GM18867 (cell line): ENCODE data around the gene POM121C.
"Not testable (repeated sequence)": the region's sequence is repeated elsewhere in the genome, so short reads cannot be mapped to it uniquely, and the experiment has no call there.

ENCODE experiments used
- ATAC-seq: cut with Tn5 transposase; IDR thresholded peaks from one replicate; pipeline ENCODE4 v1.9.1; 2021; ENCODE audit warnings: mild to moderate bottlenecking, moderate library complexity; ENCODE audit not compliant: unreplicated experiment

The POM121C gene

DNA sequence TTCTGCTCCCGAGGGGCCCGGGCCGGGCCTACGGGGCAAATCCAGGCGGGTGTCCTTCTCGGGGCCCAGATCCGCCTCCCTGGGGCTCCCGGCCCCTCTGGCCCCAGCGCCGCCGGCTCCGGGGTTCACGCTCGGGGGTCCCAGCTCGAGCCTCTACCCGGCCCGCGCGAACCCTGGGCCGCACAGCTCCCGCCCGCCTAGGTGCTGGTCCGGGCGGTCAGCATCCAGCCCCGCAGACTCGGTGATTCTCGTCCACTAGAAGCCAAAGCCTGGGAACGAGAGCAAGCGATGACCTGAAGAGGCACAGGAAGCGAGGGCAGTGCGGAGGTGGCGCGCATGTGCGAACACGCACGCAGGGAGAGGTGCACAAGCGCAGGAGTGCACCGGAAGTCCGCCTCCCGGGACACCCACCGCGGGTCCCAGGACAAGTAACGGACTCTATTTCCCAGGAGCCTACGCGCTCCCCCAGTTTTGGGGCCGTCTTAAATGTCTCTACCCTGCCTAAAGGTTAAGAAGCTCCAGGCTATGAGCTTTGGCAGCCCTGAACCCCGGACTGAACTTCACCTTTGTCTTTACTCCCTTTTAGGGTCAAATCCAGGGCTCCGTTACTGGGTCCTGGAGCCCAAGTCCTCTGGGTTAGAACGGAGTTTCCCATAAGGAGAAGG is at the start of gene POM121C:
Gene POM121C, minus strand, starts transcription at position 321 of the 665 bp plus-strand sequence. CDS start 44,803 bp downstream, outside the sequence.
- peak; percentile 96 for ATAC-seq

GRCh38 chr7:75534727-75535307 is 48.7 kb upstream of the POM121C start:
- peak; percentile 77 for ATAC-seq

DNA sequence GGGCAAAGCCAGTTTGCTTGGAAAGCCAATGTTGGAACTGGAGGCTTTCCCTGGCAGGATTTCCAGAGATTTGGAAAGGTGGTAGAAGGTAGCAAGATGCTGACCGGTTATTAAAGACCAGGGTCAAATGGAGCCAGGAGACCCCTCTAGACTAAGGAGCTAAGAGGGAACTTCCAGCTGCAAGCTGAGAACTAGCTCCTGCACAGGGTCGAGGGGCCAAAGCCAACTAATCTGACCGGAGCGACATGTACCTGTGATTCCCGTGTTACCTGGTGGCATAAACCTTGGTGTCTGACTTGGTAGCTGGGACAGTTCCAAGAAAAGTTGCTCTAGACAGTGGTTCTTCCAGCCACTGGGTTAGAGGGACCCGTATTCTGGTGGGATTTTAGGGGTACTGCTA is 47.8 kb upstream of the POM121C start:
- no peak for ATAC-seq

- ATAC-seq = no peak
Observed at GRCh38 chr7:75532639-75533038, 46.5 kb upstream of the POM121C start.

GRCh38 chr7:75531359-75531821 is 45.3 kb upstream of the POM121C start:
- no peak for ATAC-seq

DNA sequence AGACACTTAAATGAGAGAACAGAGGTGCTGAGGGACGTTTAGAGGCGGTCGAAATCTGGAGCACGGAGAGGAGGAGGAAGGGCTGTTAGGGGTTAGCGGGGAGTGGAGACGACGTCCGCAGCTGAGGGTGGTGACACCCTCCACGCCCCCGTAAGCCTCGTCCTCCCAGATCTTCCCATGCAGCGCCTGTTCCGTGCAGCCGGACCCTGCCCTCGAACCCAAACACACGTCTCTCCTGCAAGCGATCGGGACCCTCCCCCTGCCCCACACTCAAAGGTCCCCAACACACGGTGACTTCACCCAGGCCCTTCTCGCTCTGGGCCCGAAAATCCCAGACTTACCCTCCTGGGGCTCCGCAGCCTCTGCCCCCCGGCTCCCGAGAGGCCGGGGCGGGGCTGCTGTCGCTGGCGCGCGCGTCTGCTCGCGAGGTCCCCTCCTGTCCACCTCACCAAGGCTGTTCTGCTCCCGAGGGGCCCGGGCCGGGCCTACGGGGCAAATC is 41.2 kb upstream of the POM121C start:
- ATAC-seq = not testable (repeated sequence)

DNA sequence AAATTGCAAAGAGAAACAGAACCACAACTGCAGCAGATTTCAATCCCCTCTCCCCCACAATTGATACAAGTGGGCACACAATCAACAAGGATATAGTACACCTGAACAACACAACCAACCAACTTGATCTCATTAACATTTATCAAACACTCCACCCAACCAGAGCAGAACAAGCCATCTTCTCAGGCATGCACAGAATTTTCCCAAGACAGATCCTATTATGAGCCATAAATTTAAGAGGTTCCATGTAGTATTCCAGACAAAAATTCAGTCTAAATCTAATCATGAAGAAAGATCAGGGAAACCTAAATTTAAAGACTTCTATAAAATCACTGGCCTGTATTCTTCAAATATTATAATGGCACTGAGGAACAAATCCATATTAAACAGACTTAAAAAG is 35.6 kb upstream of the POM121C start:
- ATAC-seq = not testable (repeated sequence)

DNA sequence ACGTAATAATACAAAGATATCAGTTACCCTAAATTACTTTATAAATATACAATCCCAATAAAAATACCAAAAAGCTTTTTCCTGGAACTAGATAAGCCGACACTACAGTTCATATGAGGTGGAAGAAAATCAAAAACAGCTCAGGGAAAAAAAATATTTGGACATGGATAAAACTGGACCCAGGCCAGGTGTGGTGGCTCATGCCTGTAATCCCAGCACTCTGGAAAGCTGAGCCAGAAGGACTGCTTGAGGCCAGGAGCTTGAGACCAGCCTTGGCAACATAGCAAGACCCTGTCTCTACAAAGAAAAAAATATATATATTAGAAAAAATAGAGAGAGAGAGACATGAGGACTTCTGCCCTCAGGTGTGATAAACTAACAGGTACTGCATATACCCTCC is 32.7 kb upstream of the POM121C start:
- not testable (repeated sequence) for ATAC-seq

- not testable (repeated sequence) for ATAC-seq
Observed at GRCh38 chr7:75509033-75509432, 22.9 kb upstream of the POM121C start.

DNA sequence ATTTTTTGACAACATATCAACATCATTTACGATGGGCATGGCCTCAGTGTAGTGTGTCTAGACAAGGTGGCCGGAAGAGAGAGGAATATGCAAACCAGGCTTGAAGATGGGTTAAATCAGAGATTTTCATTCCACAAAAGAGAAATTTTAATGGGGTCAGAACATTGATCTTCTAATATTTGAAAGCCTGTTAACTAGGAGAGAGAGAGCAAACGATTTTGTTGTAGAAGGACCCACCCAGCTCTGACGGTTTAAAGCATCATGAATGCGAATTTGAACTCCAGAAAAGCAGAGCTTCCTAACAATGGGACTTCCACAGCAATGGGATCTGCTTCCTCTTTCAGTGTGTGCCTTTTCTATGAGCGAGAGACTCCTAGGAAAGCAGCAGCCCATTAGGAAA is 5.9 kb upstream of the POM121C start, which contains the start of gene SPDYE5:
Gene SPDYE5, plus strand, starts transcription at position 301 of the 400 bp plus-strand sequence. CDS start 1,728 bp downstream, outside the sequence.
- not testable (repeated sequence) for ATAC-seq

- ATAC-seq = not testable (repeated sequence)
Observed at GRCh38 chr7:75485355-75485978, 632 bp downstream of the POM121C start.

GRCh38 chr7:75480313-75480712 is 5.8 kb downstream of the POM121C start:
- not testable (repeated sequence) for ATAC-seq

GRCh38 chr7:75477457-75477856 is 8.6 kb downstream of the POM121C start:
- ATAC-seq = not testable (repeated sequence)

GRCh38 chr7:75470166-75470565 is 15.9 kb downstream of the POM121C start:
- ATAC-seq = not testable (repeated sequence)

- not testable (repeated sequence) for ATAC-seq
Observed at GRCh38 chr7:75460541-75460940, 25.6 kb downstream of the POM121C start.

- not testable (repeated sequence) for ATAC-seq
Observed at GRCh38 chr7:75458034-75458433, 28.1 kb downstream of the POM121C start.

- not testable (repeated sequence) for ATAC-seq
Observed at GRCh38 chr7:75456403-75456802, 29.7 kb downstream of the POM121C start.

DNA sequence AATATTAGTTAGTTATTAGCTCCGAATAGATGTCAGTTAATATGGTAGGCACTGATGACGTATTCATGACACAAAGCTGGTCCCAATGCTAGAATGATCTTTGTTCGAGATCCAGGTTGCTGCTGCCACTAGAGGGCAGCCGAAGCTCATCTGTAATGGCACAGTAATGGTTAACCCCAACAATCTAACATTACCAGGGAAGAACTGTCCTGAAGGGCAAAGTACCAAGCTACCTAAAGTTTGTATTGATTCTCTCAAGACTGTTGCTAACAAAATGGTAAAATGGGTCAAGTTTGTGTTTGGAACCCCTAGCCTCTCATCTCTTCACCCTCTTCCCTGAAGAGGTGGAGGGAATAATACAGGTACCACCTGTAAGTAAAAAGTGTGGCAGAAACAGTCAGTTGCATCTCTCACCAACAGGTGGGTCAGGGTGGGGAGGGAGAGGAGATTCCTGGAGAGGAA is 33.6 kb downstream of the POM121C start:
- peak; percentile 79 for ATAC-seq

DNA sequence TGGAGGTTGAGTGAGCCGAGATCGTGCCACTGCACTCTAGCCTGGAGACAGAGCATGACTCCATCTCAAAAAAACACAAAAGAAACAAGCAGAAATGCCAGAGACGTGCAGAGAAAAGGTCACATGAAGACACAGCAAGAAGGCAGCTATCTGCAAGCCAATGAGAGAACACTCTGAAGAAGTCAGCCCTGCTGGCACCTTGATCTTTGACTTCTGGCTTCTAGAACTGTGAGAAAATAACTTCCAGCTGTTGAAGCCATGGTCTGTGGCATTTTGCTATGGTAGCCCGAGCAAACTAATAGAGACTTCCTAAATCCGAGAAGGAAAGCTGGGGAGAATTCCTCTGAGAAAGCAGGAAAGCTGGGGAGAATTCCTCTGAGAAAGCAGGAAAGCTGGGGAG is 36.2 kb downstream of the POM121C start:
- not testable (repeated sequence) for ATAC-seq

DNA sequence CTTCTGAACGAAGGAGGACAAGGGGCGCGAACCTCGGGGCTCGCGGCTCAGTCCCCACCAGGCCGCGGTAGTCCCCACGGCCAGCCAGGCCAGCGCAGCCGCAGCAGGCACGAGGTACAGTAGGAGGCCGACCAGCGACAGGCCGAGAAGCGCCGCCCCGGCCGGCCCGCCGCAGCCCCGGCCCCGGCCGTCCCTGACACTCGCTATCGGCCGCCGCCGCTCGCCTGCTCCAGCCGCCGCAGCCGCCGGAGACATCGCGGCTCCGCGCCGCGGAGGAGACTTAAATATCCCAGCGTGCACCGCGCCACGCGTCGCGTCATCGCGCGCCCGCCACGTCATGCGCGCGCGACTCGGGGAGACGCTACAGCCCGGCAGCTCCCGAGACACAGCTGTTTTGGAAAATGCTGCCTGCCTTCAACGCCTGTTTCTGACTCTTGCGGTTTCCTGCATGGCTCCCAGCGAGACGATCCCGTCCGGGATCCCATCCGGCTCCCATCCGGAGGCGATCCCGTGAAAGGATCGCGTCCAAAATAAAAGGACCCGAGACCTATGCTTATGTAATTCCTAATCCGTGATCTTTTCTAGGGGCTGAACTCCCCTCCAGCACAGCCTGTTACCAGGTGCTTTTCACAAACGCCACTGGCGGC is 43.5 kb downstream of the POM121C start:
- peak; percentile 91 for ATAC-seq

DNA sequence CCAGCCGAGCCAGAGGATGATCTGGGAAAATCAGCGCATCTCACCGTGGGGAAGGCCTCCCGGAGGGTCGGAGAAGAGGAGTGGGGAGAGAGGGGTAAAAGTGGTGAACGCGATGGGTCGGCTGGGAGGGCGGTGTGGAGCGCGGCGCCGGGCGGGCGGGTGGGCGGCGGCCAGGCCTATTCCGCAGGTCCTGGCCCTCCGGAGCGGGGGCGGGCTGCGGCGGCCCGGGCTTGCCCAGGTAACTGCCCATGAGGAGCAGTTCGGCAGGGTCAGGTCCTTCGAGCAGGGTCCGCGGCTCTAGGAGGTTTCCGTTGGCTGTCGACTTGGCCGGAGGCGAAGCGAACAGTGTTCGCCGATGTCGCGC is 44.0 kb downstream of the POM121C start:
- not testable (repeated sequence) for ATAC-seq
